ENCODE measurements around the gene OR7C2. TPM values are rescaled to one million over a fixed set of nuclear protein-coding genes. Genes with fewer than 3 reads are reported as not detected.

Gene OR7C2
- total and polyA plus RNA-seq, 2 of the 8 experiments (the other 6 are each of a cell fraction or from before 2014, with no cell fraction given): not detected

DNA sequence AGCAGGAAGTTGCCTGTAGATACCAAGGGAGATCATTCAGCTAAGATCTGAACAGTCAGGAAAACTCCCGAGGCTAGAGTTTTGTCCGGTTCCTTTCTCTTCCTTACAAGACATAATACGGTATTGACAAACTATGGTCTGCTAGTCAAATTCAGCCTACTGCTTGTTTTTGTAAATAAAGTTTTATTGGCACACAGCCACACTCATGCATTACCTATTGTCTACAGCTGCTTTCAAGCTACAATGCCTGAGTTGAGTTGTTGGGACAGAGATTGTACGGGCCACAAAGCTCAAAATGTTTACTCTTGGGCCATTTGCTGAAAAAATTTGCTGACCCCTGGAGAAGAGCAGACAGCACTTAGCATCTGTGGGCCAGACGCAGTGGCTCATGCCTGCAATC, 35.8 kb downstream of the OR7C2 start:
- H2BK12ac ChIP-seq (ENCODE audit: low read depth, low read length): no peak overlapping the region
- no peak overlapping the region for H3K9ac ChIP-seq (replicated peaks in 1 of 4; ENCODE audit: extremely low read depth in 1 of 4, low read depth in 3 of 4, low read length in 3 of 4)
- H3K4ac ChIP-seq (replicated peaks; ENCODE audit: insufficient read length, low read depth, low read length): no peak overlapping the region
- peaks cover 0 to 7% (median 3%) of the 10 kb centered on the region in 4 experiments; a peak in 3 of 7 replicates for H3K4me1 ChIP-seq (replicated peaks in 1 of 4; ENCODE audit: control insufficient read depth in 3 of 4, insufficient read depth in 4 of 4, low read length in 3 of 4)
- H4K91ac ChIP-seq (replicated peaks; ENCODE audit: insufficient read length, low read length): no peak overlapping the region
- no peak overlapping the region for H2BK5ac ChIP-seq (ENCODE audit: low read depth, low read length)
- H2AK5ac ChIP-seq (ENCODE audit: low read depth, low read length): no peak overlapping the region
- peaks cover 0 to 7% (median 0%) of the 10 kb centered on the region in 4 experiments; a peak in 3 of 7 replicates for H3K27me3 ChIP-seq (replicated peaks in 1 of 4; ENCODE audit: control insufficient read depth in 3 of 4, extremely low read depth in 1 of 4, insufficient read depth in 3 of 4, low read length in 3 of 4)
- 78% methylated on average over 4 of the region's 5 CpGs; no CpG with 5 or more reads in 1 of the 2 experiments for WGBS, 2 experiments (ENCODE audit: extremely low coverage in 1 of 2, insufficient coverage in 1 of 2, insufficient read length in 1 of 2, insufficient replicate concordance in 2 of 2, low coverage in 1 of 2, low lambda C conversion rate in 2 of 2, missing lambda C conversion rate in 1 of 2)
- no peak overlapping the region for H2AFZ ChIP-seq (ENCODE audit: low read length)
- H3K4me3 ChIP-seq (ENCODE audit: extremely low read depth in 1 of 4, insufficient read depth in 2 of 4, low read depth in 3 of 4, low read length in 4 of 4): no peak overlapping the region
- H3K23me2 ChIP-seq (ENCODE audit: low read depth, low read length): peaks cover 12% of the 10 kb centered on the region
- no peak overlapping the region for H3K27ac ChIP-seq (ENCODE audit: low read depth, low read length)
- ChIA-PET CTCF (ENCODE audit: partially characterized antibody) (interaction anchor here (0.7 to 1.5 kb wide), 3 partner anchors 10 to 404 kb away, joined by 4 read pairs; no protein-coding TSS in a partner anchor), POLR2A (ENCODE audit: partially characterized antibody) (interaction anchor here (1.0 to 3.2 kb wide), 4 partner anchors 9 to 191 kb away, joined by 3 to 12 read pairs (median 4); a partner anchor contains a TSS)
- peaks cover 0 to 7% of the 10 kb centered on the region in 2 experiments for H4K20me1 ChIP-seq (replicated peaks in 1 of 2; ENCODE audit: control insufficient read depth in 1 of 2, insufficient read depth in 2 of 2, low read length in 2 of 2)
- no peak overlapping the region for H3K4me2 ChIP-seq (ENCODE audit: insufficient read depth in 1 of 2, low read depth in 2 of 2, low read length in 2 of 2)
- H3K56ac ChIP-seq (replicated peaks; ENCODE audit: insufficient read length, low read depth, low read length): no peak overlapping the region
- H2BK15ac ChIP-seq (ENCODE audit: low read length): no peak overlapping the region
- H3K36me3 ChIP-seq (ENCODE audit: control insufficient read depth in 2 of 4, insufficient read depth in 4 of 4, low read length in 3 of 4): no peaks in the 10 kb centered on the region; a peak in 1 of 8 replicates
- DNase-seq (ENCODE audit: low read depth in 1 of 2, low spot score in 2 of 2) (no peak), FAIRE-seq (no peak)
- no peak overlapping the region for H2BK20ac ChIP-seq (ENCODE audit: low read length)
- no peak overlapping the region for H4K5ac ChIP-seq (ENCODE audit: insufficient read length, low read depth, low read length)
- no peak for TF ChIP-seq POLR2A (IDR thresholded peaks at IDR 0.05; ENCODE audit: control extremely low read depth in 1 of 2, low read depth in 2 of 2, low read length in 2 of 2)
- no peak for TF ChIP-seq ASH2L (IDR thresholded peaks at IDR 0.05; ENCODE audit: low read length)
- TF ChIP-seq HDAC6 (IDR thresholded peaks at IDR 0.05; ENCODE audit: low read depth, low read length): no peak
- TF ChIP-seq BACH1 (IDR thresholded peaks at IDR 0.05; ENCODE audit: low read length): no peak
- H4K8ac ChIP-seq (ENCODE audit: extremely low read depth, insufficient read depth, low read length): no peak overlapping the region
- 0 out of 4 replicates have a peak, but pooled peaks cover 0 to 4% of the 10 kb centered on the region in 2 experiments for H3K79me2 ChIP-seq (ENCODE audit: control insufficient read depth in 1 of 2, insufficient read depth in 2 of 2, low read length in 2 of 2)
- H3K9me3 ChIP-seq (ENCODE audit: insufficient read depth in 2 of 2, low read depth in 1 of 2, low read length in 1 of 2): no peaks in the 10 kb centered on the region
- H3K18ac ChIP-seq (ENCODE audit: extremely low read depth, low read length): no peak overlapping the region
- H3K79me1 ChIP-seq (ENCODE audit: low read depth, low read length): no peaks in the 10 kb centered on the region
- H3K14ac ChIP-seq (ENCODE audit: insufficient read length): no peak overlapping the region
- H3K23ac ChIP-seq (ENCODE audit: insufficient read length): no peak overlapping the region
- H2BK120ac ChIP-seq (replicated peaks; ENCODE audit: low read depth, low read length): no peak overlapping the region
